Hypothalamus (tissue), 51 donors: Measurements from ENCODE around the gene PLA2G4E.

Experiments
- DNase-seq, 51 donors: peaks; one replicate each; lab custom pipeline; 2025; lab: John Stamatoyannopoulos, UW

The PLA2G4E gene

GRCh38 chr15:41965441-41966413 is 55.1 kb downstream of the PLA2G4E start:
- DNase-seq, result no peak

GRCh38 chr15:41961595-41962202 is 59.1 kb downstream of the PLA2G4E start:
- no peak for DNase-seq

DNA sequence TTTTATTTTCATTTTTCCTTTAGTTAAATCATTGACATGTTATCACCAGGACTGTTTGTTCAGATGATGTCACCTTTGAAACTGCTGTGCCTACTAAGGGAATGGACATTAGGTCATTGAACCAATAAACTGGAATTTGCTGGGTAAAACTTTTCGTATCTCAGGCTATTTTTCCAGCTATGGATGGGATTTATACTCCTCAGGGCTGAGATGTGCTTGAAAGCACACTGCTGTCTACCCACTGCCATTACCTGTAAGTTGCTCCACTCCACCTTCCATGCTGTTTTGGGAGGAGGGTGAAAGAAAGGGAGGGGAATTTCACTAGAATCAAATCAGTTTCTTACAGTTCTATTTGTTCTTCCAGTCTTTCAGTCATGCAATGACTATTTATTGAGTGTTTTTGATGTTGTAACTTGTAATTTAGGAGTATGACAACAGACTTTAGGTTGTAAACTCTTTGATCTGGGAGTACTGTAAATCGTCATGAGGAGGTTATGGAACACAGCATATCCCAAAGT is 59.8 kb downstream of the PLA2G4E start:
- no peak for DNase-seq

GRCh38 chr15:41958002-41958420 is 62.8 kb downstream of the PLA2G4E start:
- no peak for DNase-seq

DNA sequence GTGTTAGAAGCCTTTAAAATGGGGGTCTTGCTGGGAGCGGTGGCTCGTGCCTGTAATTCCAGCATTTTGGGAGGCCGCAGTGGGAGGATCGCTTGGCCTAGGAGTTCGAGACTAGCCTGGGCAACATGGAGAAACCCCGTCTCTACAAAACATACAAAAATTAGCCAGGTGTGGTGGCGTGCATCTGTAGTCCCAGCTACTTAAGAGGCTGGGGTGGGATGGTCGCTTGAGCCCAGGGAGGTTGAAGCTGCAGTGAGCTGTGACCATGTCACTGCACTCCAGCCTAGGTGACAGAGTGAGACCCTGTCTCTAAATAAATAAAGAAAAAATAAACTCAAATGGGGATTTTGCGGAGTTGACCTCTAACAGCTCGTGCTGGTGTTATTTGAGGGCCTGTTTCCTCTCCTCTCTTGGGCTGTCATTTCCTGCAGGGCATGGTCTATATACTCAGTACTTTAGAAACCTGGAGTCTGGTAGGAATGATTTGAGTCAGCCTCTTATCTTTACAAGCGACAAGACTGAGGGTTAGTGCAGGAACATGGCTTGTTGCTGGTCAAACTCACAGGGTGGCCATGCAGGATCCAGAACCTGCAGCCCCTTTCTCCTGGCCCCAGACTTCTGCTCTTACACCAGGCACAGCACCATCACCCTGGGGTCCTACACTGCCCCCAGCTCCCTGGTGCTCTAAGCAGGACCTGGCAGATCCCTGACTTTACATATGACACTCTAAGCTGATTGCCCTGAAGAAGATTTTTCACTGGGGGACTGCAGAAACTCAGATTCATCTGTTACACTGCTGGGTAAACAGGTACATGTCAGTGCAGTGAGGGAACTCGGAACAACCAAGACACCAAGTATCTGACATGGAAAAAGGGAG is 63.6 kb downstream of the PLA2G4E start:
- no peak for DNase-seq

- DNase-seq, result no peak
These were observed 64.9 kb downstream of the PLA2G4E start for GRCh38 chr15:41955807-41956525.

GRCh38 chr15:41955100-41955499 is 65.7 kb downstream of the PLA2G4E start:
- no peak for DNase-seq

- no peak for DNase-seq
These were observed 66.8 kb downstream of the PLA2G4E start for GRCh38 chr15:41954036-41954435.

- DNase-seq, result no peak
These were observed 68.8 kb downstream of the PLA2G4E start for GRCh38 chr15:41952013-41952563.

DNA sequence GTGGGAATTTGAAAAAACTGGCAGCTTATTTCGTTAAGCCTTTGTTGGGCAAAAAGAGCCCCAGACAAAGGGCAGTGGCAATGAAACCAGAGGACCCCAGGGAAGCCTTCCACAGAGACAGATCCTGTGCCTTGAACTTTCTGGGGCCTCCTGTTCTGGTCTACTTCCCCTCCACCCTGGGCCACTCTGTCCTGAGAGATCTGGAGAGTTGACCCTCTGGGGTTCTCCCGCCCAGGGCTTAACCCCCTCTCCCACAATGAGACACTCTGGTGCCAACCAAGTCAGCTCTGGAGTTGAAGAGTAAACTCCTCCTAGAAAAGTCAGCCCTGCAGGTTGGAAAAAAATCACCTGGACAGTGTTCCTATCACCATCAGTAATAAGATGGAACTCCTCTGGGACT is 69.3 kb downstream of the PLA2G4E start:
- DNase-seq, result no peak

DNA sequence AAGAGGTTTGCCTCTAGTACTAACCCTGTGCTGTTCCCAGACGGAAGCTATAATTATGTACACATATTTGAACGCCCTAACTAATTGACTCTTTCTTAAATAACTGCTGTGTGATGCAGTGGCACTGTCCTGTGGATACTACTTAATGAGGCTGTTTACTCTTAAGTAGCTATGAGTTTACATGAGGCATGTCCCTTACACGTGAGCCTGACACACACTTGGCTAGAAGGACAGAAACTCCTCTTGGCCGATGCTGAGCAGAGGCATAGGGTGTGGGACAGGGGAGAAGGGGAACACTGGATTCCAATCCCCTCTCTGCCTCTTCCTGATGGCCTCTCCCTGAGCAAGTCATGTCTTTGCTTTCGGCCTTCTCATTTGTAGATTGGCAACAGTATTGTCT is 70.4 kb downstream of the PLA2G4E start:
- DNase-seq, result no peak

DNA sequence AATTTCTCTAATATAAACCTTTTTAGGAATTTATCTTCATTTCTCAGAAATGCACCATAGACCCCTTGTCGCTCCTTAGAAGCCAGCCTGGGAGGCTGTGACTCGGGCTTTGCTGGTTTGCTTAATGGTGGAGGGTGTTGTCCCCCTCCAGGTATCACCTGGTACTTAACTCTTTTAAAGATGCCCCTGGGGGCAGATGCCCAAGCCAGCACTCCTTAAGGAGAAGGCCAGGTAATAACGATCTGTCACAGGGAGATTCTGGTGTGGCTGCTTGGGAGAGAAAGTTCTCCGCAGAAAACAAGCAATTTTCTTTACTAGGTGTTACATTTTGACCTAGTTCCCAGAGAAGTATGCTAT is 70.7 kb downstream of the PLA2G4E start:
- no peak for DNase-seq

DNA sequence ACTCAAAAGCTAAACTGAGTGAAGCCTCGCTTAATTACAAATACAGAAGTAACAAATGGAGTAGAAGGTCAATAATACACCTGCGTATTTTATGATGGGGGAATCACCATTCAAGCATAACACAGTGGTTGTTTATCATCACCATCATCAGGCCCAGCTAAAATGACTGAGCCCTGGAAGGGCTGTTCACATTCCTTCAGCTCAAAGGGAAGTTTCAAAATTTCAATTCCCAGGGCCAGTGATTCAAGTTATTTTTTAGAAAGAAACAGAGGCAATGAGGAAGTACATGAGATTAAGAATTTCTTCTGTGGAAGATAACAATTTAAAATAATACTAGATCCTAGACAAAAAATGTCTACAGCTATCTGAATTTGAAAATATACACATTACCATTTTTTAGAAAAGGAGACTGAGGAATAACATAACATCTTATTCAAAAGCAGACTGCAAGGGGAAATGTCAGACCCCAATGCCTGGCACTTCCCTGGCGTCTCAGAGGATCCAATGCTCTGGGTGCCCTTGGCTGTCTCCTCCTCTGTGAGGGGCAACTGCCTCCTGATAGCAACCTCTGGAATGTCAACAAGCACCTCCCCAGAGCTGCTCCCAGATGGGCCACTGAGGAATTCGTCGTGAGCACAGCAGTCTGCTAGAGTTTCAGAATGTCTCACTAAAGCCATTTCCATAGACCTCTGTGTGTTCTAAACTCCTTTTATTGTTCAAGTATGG is 71.3 kb downstream of the PLA2G4E start:
- no peak for DNase-seq

GRCh38 chr15:41948490-41948889 is 72.4 kb downstream of the PLA2G4E start:
- DNase-seq, result no peak

GRCh38 chr15:41946970-41947369 is 73.9 kb downstream of the PLA2G4E start:
- no peak for DNase-seq

- no peak for DNase-seq
These were observed 75.1 kb downstream of the PLA2G4E start for GRCh38 chr15:41945731-41946130.

DNA sequence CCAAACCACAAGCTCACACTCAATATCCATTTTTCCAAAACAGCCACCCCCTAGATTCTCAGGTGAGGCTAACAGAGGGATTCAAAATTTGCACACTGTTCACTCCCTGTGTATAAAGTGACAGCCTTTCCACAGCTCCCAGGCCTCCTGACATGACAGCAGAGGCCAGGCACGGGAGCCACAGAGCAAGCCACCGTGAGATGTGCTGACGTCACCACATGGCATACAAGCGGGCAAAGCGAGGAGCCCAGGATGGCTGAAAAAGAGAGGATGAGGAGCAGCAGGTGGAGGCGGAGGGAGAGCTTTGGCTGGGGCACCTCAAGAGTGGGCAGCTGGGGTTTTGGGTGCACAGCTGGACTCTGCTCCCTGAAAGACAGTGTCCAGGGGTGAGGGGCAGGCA is 75.6 kb downstream of the PLA2G4E start:
- no peak for DNase-seq

GRCh38 chr15:41944313-41944940 is 76.4 kb downstream of the PLA2G4E start:
- DNase-seq, result no peak
